HepG2 (cell line): ENCODE results near the gene CYB5B. TPM values are rescaled to one million over a fixed set of nuclear protein-coding genes. Genes with fewer than 3 reads are reported as not detected.
A peak's percentile ranks its signal among the peaks of the same experiment; 100 is the strongest.

Experiments
- GATAD2A ChIP-seq: IDR thresholded peaks from 2 replicates; pipeline ENCODE4 v1.6.1; 2016
- HOXA5 ChIP-seq: sonication (generic); formaldehyde crosslinking; IDR thresholded peaks from 2 replicates; pipeline ENCODE4 v1.4.0; 2020; ENCODE audit warnings: missing genetic modification reagents
- PAWR ChIP-seq: sonication (generic); formaldehyde crosslinking; IDR thresholded peaks from 2 replicates; pipeline ENCODE4 v1.4.0; 2020; ENCODE audit warnings: missing genetic modification reagents, mild to moderate bottlenecking, borderline replicate concordance
- RXRB ChIP-seq: IDR thresholded peaks from 2 replicates; pipeline ENCODE4 v1.6.1; 2016; ENCODE audit warnings: borderline replicate concordance, missing genetic modification reagents, missing compliant biosample characterization
- TARDBP ChIP-seq: sonication (generic); formaldehyde crosslinking; IDR thresholded peaks from 2 replicates; pipeline ENCODE4 v1.8.0; 2022; ENCODE audit warnings: mild to moderate bottlenecking, missing genetic modification reagents
- TCF12 ChIP-seq, 2 experiments: fragments of 450-650 bp in 1 of 2; sonication (generic) in 1 of 2; formaldehyde crosslinking in 1 of 2; IDR thresholded peaks; 2 replicates each; pipeline versions ENCODE4 v1.6.1 to v1.8.0; 2017 to 2022; ENCODE audit warnings: antibody characterized with exemption in 1 of 2, mild to moderate bottlenecking in 1 of 2, missing genetic modification reagents in 1 of 2, moderate library complexity in 1 of 2
- THAP11 ChIP-seq: IDR thresholded peaks from 2 replicates; pipeline ENCODE4 v1.6.1; 2016; ENCODE audit warnings: missing biosample characterization, missing genetic modification reagents
- U2AF2 ChIP-seq: fragments of 200-400 bp; formaldehyde crosslinking; IDR thresholded peaks from 2 replicates; pipeline ENCODE4 v1.6.1; 2017; ENCODE audit warnings: low read depth, mild to moderate bottlenecking, low read length
- ZNF788 ChIP-seq: sonication (generic); formaldehyde crosslinking; IDR thresholded peaks from 2 replicates; pipeline ENCODE4 v1.5.0; 2020; ENCODE audit warnings: mild to moderate bottlenecking, missing genetic modification reagents, borderline replicate concordance
- polyA plus RNA-seq, 8 experiments: library from polyadenylated mRNA; depleted of rRNA in 3 of 8; stranded (reverse) in 7 of 8; unstranded in 1 of 8; fragments of >200 nt; fragmentation: Illumina TruSeq in 4 of 8; extraction: Trizol in 4 of 8; gene quantifications; 2 replicates each; pipeline versions ENCODE4 v1.2.1 to v1.2.3, GENCODE V29; 2011 to 2016; ENCODE audit warnings: low read depth in 4 of 8, missing spikeins in 1 of 8, mixed read lengths in 1 of 8; ENCODE audit not compliant: insufficient read depth in 1 of 8
- total RNA-seq, 5 experiments: library from RNA; depleted of rRNA; stranded (reverse); fragments of >200 nt; fragmentation: Illumina TruSeq; extraction: Trizol; gene quantifications; 2 replicates each; pipeline ENCODE4 v1.2.3, GENCODE V29; 2016; ENCODE audit warnings: low read depth in 1 of 5
- TF ChIP-seq, protein P1 (sequence below): sonication (generic); formaldehyde crosslinking; IDR thresholded peaks from 2 replicates; pipeline ENCODE4 v1.4.0; 2020; ENCODE audit warnings: low read depth, missing genetic modification reagents
- TF ChIP-seq, protein P2 (sequence below): sonication (generic); formaldehyde crosslinking; IDR thresholded peaks from 2 replicates; pipeline ENCODE4 v1.5.0; 2020; ENCODE audit warnings: mild to moderate bottlenecking, missing genetic modification reagents
- TF ChIP-seq, protein P3 (sequence below), 2 experiments: fragments of 450-650 bp in 1 of 2; sonication (generic) in 1 of 2; formaldehyde crosslinking in 1 of 2; IDR thresholded peaks; 2 replicates each; pipeline versions ENCODE4 v1.6.1 to v1.8.0; 2016 to 2022; ENCODE audit warnings: antibody characterized with exemption in 1 of 2, mild to moderate bottlenecking in 1 of 2, missing genetic modification reagents in 1 of 2

The CYB5B gene
- total and polyA plus RNA-seq, 2 of the 13 experiments (the other 11 are each of a cell fraction or from before 2014, with no cell fraction given) = 234 to 432 TPM

DNA sequence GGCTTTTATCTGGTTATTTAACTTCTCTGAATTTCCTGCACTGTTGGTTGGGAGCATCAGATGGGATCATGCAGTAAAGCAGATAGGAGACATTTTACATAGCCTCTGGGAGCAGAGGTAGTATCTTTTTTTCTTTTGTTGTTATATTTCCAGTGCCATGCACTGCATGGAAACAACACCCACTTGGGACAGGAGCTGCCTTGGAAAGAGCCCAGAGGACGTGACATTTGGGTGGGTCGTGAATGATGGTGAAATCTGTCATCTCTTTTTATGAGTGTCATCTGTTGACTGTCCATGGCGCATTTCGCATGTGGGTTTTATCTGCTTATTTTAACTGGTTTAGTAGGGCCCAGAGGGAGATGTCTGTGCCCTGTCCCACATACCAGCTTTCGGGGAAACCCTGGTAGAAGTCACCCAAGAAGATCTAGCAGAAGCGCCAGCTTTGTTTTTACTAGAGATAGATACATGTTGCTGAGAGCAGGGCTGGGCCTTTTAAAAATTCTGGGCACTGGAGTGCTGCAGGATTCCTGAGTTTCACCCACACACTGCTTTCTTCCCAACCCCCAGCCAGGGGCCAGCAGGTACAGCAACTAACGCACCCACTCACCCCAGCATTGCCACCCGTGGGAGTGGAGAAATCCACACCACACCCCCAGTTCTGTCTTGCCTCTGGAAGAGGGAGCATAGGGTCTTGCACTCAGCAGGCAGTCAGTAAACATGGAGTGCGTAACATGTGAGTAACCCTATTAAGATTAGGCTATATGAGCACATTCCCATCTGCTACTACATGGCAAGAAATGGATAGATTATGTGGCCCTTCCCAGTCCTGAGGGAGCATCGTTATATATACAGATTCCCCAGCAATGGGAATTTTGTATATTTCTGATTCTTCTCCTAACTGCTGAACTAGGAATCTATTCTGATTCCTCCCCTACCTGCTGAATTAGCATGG is 30.2 kb upstream of the CYB5B start (continued):
- TF ChIP-seq, protein P1, sequence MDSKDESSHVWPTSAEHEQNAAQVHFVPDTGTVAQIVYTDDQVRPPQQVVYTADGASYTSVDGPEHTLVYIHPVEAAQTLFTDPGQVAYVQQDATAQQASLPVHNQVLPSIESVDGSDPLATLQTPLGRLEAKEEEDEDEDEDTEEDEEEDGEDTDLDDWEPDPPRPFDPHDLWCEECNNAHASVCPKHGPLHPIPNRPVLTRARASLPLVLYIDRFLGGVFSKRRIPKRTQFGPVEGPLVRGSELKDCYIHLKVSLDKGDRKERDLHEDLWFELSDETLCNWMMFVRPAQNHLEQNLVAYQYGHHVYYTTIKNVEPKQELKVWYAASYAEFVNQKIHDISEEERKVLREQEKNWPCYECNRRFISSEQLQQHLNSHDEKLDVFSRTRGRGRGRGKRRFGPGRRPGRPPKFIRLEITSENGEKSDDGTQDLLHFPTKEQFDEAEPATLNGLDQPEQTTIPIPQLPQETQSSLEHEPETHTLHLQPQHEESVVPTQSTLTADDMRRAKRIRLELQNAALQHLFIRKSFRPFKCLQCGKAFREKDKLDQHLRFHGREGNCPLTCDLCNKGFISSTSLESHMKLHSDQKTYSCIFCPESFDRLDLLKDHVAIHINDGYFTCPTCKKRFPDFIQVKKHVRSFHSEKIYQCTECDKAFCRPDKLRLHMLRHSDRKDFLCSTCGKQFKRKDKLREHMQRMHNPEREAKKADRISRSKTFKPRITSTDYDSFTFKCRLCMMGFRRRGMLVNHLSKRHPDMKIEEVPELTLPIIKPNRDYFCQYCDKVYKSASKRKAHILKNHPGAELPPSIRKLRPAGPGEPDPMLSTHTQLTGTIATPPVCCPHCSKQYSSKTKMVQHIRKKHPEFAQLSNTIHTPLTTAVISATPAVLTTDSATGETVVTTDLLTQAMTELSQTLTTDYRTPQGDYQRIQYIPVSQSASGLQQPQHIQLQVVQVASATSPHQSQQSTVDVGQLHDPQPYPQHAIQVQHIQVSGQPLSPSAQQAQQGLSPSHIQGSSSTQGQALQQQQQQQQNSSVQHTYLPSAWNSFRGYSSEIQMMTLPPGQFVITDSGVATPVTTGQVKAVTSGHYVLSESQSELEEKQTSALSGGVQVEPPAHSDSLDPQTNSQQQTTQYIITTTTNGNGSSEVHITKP = no peak
- no peak for TF ChIP-seq RXRB (CRISPR knock-in tag)
- no peak for TF ChIP-seq THAP11 (CRISPR knock-in tag)
- no peak for TF ChIP-seq HOXA5
- no peak for TF ChIP-seq TARDBP (CRISPR knock-in tag)
- TF ChIP-seq, protein P2, sequence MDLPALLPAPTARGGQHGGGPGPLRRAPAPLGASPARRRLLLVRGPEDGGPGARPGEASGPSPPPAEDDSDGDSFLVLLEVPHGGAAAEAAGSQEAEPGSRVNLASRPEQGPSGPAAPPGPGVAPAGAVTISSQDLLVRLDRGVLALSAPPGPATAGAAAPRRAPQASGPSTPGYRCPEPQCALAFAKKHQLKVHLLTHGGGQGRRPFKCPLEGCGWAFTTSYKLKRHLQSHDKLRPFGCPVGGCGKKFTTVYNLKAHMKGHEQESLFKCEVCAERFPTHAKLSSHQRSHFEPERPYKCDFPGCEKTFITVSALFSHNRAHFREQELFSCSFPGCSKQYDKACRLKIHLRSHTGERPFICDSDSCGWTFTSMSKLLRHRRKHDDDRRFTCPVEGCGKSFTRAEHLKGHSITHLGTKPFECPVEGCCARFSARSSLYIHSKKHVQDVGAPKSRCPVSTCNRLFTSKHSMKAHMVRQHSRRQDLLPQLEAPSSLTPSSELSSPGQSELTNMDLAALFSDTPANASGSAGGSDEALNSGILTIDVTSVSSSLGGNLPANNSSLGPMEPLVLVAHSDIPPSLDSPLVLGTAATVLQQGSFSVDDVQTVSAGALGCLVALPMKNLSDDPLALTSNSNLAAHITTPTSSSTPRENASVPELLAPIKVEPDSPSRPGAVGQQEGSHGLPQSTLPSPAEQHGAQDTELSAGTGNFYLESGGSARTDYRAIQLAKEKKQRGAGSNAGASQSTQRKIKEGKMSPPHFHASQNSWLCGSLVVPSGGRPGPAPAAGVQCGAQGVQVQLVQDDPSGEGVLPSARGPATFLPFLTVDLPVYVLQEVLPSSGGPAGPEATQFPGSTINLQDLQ (CRISPR knock-in tag) = no peak
- TF ChIP-seq, protein P3, sequence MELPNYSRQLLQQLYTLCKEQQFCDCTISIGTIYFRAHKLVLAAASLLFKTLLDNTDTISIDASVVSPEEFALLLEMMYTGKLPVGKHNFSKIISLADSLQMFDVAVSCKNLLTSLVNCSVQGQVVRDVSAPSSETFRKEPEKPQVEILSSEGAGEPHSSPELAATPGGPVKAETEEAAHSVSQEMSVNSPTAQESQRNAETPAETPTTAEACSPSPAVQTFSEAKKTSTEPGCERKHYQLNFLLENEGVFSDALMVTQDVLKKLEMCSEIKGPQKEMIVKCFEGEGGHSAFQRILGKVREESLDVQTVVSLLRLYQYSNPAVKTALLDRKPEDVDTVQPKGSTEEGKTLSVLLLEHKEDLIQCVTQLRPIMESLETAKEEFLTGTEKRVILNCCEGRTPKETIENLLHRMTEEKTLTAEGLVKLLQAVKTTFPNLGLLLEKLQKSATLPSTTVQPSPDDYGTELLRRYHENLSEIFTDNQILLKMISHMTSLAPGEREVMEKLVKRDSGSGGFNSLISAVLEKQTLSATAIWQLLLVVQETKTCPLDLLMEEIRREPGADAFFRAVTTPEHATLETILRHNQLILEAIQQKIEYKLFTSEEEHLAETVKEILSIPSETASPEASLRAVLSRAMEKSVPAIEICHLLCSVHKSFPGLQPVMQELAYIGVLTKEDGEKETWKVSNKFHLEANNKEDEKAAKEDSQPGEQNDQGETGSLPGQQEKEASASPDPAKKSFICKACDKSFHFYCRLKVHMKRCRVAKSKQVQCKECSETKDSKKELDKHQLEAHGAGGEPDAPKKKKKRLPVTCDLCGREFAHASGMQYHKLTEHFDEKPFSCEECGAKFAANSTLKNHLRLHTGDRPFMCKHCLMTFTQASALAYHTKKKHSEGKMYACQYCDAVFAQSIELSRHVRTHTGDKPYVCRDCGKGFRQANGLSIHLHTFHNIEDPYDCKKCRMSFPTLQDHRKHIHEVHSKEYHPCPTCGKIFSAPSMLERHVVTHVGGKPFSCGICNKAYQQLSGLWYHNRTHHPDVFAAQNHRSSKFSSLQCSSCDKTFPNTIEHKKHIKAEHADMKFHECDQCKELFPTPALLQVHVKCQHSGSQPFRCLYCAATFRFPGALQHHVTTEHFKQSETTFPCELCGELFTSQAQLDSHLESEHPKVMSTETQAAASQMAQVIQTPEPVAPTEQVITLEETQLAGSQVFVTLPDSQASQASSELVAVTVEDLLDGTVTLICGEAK (IDR thresholded peaks at IDR 0.05) = no peak
- TF ChIP-seq, protein P3 (CRISPR knock-in tag; IDR thresholded peaks at IDR 0.05) = no peak
- TF ChIP-seq TCF12 (IDR thresholded peaks at IDR 0.05) = no peak
- no peak for TF ChIP-seq TCF12 (CRISPR knock-in tag; IDR thresholded peaks at IDR 0.05)
- TF ChIP-seq GATAD2A (CRISPR knock-in tag) = 0 out of 2 replicates have a peak, but pooled peaks have one; percentile 14
- TF ChIP-seq U2AF2 = no peak
- no peak for TF ChIP-seq ZNF788 (CRISPR knock-in tag)
- TF ChIP-seq PAWR (CRISPR knock-in tag) = no peak
